PC-9 (cell line): ENCODE data around the gene FBN1.

Experiments
- CTCF ChIP-seq: fragments of 200-600 bp; sonication (generic); conservative IDR thresholded peaks from 2 replicates; pipeline ENCODE4 v1.6.1; 2017; ENCODE audit warnings: mixed run types, antibody characterized with exemption, mild to moderate bottlenecking, moderate library complexity
- EZH2 ChIP-seq: fragments of 200-600 bp; sonication (generic); IDR thresholded peaks from 2 replicates; pipeline ENCODE4 v1.8.0; 2017; ENCODE audit warnings: antibody characterized with exemption, low read depth

DNA sequence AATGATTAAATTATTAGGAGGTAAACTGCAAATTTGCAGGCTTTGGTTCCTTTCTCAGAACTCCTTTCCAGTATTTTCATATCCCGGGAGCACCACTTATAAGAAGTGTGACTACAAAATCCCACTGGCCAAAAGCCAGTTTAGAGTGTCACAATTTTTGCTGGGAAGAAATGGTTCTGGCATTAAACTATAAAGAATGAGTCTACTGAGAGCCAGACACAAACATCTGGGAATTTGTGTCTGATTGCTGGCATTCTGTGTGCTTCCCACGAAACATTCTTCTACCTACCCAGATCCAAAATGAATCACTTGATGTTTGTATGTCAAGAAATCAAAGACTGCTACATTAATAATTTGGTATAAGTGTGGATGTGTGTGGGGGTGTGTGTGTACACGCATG, 231.5 kb downstream of the FBN1 start:
- TF ChIP-seq CTCF, result no peak
- no peak for TF ChIP-seq EZH2
